Panc1 (cell line): ENCODE data around the gene OXCT1.

Experiments used
- CTCF ChIP-seq: fragments of 450-650 bp; IDR thresholded peaks from 2 replicates; pipeline ENCODE4 v1.5.1; 2017; ENCODE audit warnings: mild to moderate bottlenecking
- POLR2AphosphoS5 ChIP-seq: IDR thresholded peaks from 2 replicates; pipeline ENCODE4 v1.6.1; 2012; ENCODE audit warnings: mild to moderate bottlenecking, low read depth, low read length, moderate library complexity

GRCh38 chr5:41788941-41789368, 81.3 kb downstream of the OXCT1 start:
- no peak for TF ChIP-seq CTCF
- no peak for TF ChIP-seq POLR2AphosphoS5
